GM18507 (cell line): Measurements from ENCODE around the gene L3MBTL1.
A peak's percentile ranks its signal among the peaks of the same experiment; 100 is the strongest.

ENCODE experiments used
- DNase-seq: peaks from one replicate; pipeline ENCODE4 v3.0.0; 2011; ENCODE audit warnings: low read depth; ENCODE audit not compliant: insufficient read length; ENCODE audit errors: extremely low spot score
- FAIRE-seq: peaks from 2 replicates; lab custom pipeline; 2011; peaks lifted over from hg19 to GRCh38; lab: Jason Lieb, UNC

The L3MBTL1 gene

DNA sequence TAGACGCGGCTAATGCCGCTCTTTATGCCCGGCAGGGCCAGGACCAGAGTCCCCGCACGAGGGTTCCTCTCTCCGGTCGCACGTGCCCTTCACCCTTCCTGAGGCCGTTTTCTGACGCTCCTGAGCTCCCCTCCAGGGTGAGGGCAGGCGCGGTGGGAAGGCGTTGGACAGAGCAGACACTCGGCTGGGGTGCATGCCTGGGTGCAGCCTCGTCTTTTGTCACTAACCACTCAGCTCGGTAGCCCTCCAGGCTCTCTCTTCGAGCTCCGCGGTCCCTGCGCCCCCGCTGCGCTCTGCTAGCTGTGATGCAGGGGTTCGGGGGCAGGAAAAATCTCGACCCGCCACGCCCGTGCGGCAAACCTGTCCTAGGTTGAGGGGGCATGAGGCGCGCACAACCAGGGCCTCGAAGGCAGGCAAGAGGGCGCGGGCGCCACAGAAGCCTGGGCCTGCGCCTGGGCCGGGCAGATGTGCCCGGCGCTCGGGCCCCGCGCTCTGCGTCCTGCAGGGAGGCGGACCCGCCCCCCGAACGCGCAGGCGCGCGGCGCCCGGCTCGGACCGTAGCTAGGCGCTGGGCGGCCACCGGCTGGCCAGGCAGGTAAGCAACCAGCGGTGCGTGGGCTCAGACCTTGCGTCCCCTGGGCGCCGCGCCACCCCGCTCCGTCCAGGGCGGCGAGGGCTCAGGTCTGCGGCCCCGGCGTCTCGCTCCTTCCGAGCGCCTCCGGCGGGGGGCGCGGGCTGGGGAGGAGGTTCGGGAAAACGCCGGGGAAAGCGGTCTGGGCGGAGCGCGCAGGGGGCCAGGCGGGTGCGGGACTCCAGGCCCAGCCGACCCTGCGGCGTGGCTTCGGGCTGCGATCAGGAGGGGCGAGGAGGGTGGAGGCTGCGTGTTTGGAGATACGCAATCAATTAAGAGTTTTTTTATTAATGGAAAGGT is at the start of gene L3MBTL1:
Gene L3MBTL1, plus strand, starts transcription at position 548 of the 931 bp plus-strand sequence. CDS start 5,807 bp downstream, outside the sequence.
- FAIRE-seq = no peak
- DNase-seq = no peak

DNA sequence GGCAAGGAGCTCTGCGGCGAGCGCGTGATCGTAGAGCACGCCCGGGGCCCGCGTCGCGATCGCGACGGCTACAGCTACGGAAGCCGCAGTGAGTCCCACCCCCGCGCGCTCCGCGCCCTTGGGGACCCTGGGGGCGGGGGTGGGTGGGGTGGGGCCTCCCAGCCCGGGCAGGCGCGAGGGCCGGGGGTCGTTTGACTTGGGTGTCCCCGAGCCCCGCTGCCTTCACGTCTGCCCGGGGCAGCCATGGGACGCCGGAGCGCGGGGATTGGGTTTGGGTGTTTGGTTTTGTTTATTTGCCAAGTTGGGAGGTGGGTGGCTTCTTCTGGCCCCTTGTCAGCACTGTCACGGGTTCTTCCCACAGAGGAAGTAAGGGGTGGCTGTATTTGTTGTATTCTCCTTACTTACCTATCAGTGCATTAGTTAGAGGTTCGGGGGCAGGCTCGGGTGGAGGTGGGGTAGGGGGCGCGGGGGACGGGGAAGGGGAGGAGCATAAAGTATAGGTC is 49.0 kb upstream of the L3MBTL1 start:
- DNase-seq = no peak
- no peak for FAIRE-seq

DNA sequence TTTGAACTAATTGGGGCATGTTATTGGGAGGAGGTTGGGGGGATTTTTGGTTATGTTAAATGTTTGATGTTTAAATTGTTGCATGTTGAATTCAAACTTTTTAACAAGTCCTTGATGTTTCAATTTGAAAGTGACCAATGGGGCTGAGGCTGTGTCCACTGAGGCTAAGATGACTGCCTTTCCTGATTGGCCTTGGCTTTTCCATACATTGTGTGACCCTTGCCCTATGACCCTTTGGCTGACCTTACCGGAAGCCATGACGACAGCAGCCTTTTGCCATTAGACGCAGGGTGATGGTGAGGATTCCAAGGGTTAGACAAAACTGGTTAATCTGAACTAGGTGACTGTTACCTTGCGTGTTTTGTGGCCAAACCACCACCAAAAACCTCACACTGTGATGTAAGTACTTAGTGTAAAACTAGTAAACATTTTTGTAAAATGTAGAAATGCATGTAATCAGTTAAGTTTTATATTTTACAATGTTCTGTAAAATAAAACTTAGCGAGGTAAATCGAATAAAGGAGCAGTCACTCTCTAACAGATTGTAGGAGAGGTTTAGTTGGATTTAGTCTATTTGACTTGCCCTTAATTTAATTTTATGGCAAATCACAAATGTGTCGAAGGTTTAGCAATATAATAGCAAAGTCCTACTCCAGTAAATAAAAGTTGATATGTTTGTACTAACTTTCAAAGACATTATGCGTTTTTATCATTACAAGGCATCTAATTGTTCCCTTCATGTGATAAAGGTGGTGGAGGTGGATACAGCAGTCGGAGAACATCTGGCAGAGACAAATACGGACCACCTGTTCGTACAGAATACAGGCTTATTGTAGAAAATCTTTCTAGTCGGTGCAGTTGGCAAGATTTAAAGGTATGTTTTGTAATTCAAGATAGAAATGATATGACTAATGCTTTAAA is 48.2 kb upstream of the L3MBTL1 start:
- DNase-seq = no peak
- FAIRE-seq = no peak

DNA sequence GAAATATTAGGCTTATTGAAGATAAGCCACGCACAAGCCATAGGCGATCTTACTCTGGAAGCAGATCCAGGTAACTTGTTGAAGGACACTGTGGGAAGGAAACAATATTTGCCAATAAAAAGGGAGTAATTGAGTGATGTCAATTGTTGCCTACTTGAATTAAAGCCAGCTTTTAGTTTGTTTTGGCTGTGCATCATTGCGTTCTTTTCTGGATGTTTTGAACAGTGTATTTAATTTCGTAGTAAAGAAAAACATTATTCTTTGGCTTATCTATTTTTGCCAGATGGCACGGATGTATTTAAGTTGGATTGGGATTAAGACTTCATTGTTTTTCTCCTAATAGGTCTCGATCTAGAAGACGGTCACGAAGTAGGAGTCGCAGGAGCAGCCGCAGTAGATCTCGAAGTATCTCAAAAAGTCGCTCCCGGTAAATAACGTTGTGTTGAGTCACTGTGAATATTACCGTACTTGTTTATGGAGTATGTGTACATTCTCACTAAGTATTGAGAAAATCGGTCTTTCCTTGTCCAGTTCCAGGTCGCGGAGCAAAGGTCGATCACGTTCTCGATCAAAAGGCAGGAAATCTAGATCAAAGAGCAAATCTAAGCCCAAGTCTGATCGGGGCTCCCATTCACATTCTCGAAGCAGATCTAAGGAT is 47.2 kb upstream of the L3MBTL1 start:
- DNase-seq (no peak), FAIRE-seq (no peak)

DNA sequence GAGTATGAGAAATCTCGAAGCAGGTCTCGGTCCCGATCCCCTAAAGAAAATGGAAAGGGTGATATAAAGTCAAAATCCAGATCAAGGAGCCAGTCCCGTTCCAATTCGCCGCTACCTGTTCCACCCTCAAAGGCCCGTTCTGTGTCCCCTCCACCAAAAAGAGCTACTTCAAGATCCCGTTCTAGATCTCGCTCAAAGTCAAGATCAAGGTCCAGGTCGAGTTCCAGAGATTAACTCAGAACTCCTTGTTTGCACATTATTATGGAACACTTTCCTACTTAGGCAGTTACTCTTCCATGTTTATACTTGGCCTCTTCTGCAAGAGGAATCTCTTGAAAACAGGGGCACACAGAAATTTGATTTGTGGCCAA is 46.7 kb upstream of the L3MBTL1 start:
- FAIRE-seq (no peak), DNase-seq (no peak)

DNA sequence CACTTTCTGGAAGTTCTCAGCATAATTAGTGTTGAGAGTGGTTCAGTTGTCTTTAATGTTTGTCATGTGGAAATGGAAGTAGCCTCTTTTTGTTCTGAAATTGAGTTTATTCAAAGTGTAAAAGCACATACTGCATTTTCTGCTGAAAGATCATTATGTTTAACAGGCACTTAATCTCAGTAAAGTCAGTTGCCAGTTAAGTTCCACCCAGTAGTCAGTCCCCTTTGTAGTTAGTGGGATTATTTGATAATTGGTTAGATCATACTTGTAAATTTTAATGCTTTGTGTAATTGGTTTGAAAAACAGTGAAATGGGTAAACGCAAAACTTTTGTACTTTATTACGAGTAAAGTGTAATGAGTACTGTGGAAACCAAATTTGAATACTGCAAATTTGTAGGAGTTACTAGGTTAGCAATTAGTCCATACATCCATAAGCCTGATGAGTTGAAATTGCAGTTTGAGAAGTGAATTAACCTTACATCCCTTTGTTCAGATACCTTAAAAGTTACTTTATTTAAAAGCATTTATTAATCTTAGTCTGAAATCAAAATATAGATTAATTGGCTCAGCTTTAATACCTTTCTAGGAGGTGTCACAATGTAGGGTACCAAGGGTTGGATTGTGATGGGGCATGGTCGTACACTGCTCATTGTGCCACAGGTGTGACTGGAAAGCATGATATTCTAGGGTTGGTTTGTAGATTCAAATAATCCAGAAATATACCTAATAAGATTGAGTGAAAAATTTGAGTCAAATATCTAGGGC is 45.4 kb upstream of the L3MBTL1 start:
- no peak for DNase-seq
- FAIRE-seq = no peak

DNA sequence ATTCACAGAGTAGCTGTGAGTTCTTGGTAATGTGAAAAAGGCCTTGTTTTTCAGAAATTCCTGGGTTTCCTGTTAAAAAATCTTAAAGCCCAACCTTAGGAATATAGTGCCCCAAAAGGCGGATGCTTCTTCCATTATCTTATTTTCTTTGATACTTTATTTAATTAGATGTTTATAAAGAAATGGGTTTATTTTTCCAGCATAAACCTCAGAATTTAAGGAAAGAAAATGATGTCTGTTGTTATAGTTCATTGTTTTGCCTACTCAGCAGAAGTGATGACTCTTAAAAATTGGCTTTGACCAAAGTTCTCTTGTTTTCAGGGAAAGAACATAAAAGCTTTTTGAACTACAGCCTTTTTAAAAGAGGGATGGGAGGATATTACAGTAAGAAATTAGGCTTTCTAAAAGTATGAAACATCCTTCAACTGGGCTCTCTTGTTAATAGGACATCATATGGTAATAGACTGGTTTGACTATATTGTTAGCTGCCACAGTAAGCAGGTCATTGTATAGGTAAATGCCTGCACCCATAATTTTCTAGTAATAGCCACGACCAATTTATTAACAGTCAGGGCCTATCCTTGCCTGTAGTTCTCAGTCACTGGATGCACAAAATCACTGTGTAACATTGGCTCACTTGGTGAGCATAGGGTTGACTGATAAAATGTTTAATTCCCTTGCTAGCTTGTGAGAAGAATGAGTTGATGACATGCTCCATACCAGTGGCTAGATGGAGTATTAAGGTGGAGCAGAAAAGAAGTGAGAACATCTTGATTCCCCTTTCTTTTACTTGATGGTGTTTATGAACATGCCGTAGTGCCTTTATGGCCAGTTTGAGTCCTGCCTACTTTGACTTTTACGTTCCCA is 44.6 kb upstream of the L3MBTL1 start:
- no peak for FAIRE-seq

DNA sequence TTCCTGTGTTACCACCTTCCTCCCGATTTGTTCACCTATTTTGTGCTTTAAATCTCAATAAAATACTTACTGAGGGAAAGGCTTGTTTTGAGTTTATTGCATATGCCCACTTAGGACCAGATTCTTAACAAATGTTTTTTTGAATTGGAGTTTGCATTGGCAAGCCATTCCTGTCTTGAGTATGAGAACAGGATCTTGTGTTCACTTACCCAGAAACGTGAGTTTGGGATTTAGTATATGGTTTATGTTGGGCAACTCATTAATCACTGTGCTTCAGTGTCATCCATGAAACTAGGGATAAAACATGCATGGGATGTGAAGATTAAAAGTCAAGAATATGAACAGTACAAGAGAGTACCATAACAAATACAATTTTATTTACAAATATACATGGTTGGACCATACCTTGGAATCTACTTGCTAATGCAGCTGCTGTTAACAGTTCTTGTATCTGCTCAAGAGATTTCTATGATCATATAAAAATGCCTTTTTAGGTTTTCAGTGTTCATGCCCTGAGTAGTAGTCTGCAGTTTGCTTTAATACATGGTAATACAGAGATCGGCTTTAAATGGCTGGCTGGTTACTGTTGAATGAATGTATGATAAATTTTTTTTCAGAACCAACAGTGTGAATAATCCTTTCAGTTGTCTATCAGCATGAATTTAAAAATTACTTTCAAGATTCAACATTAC is 43.8 kb upstream of the L3MBTL1 start:
- FAIRE-seq (no peak), DNase-seq (no peak)

More for the DNA sequence above, 44.6 kb upstream of the L3MBTL1 start:
- no peak for DNase-seq

DNA sequence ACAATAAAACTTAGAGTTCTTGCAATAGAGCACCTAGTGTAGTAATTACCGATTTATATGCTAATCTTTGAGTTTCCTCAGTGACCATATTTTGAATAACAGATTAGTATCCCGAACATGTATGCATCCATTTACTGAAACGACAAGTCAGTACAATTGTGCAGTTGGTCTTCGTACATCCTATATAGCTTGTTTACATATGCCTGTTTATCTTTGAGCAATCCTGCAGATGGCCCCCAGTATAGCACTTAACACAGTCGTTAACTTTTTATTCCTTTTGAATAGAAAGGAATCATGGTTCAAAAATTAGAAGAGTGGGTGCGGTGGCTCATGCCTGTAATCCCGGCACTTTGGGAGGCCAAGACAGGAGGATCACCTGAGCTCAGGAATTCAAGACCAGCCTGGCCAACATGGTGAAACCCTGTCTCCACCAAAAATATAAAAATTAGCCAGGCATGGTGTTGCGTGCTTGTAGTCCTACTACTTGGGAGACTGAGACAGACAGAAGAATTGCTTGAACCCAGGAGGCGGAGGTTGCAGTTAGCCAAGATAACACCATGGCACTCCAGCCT is 43.2 kb upstream of the L3MBTL1 start:
- FAIRE-seq = no peak
- DNase-seq = no peak

DNA sequence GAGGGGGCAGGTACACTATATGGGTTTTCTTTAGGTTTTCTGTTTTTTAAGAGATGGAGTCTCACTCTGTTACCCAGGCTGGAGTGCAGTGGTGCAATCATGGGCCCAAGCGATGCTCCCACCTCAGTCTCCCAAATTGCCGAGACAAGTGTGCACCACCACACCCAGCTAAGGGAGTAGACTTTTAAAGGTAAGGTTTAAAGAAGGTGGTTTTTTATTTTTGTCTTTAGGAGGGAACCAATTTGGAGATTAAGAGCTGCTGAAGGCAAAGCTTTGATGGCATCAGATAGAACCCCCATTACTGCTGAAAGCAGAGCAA is 41.9 kb upstream of the L3MBTL1 start:
- FAIRE-seq = no peak

DNA sequence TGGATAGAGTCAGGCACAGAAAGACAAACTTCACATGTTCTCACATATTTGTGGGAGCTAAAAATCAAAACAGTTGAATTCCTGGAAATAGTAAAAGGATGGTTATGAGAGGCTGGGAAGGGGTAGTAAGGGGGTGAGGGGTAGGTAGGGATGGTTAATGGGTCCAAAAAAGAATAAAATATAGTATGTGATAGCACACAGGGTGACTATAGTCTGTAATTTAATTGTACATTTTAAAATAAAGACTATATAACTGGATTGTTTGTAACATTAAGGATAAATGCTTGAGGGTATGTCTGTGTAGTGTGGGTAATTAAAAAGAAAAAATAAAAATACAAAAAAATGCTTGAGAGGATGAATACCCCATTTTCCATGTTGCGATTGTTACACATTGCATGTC is 39.9 kb upstream of the L3MBTL1 start:
- FAIRE-seq (no peak), DNase-seq (no peak)

More for the DNA sequence above, 41.9 kb upstream of the L3MBTL1 start:
- DNase-seq = no peak

DNA sequence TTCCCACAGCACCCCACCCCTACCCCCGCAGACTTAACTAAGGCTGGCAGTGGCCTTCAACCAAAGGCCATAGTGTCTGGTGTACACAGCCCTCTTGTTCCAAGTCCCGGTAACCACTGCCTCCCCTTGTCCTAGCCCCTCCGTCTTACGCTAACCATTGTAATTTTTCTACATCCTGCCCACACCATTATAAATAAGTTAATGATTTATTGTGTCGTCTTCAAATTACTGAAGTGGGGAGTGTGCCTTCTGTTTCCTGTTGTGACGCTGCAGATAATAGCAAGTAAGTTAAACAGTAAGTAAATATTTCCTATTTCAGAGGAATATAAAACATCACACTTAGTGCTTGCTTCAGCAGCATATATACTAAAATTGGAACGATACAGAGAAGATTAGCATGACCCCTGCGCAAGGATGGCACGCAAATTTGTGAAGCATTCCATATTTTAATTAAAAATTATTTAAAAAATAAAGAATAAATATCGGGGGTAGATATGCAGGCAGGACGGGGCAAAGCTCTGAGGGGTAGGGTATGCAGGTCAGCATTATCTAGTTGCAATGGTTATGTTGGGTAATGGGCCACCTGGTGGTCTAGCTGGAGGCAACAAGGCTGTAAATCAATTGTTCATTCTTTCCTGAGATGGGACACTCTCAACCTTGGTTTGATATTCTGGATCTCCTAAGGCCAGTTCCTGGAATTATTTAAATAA is 34.7 kb upstream of the L3MBTL1 start:
- DNase-seq (no peak), FAIRE-seq (no peak)

DNA sequence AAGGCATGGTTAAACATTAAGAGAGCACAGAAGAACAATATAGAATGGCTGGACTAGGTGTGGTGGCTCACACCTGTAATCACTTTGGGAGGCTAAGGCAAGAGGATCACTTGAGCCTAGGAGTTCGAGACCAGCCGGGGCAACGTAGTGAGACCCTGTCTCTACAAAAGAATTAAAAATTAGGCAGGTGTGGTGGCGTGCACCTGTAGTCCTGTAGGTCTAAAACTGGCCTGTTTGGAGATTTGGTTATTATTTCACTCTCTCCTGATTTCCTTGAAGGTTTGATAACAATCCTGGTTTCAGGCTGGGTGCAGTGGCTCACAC is 34.2 kb upstream of the L3MBTL1 start:
- FAIRE-seq (no peak), DNase-seq (no peak)

DNA sequence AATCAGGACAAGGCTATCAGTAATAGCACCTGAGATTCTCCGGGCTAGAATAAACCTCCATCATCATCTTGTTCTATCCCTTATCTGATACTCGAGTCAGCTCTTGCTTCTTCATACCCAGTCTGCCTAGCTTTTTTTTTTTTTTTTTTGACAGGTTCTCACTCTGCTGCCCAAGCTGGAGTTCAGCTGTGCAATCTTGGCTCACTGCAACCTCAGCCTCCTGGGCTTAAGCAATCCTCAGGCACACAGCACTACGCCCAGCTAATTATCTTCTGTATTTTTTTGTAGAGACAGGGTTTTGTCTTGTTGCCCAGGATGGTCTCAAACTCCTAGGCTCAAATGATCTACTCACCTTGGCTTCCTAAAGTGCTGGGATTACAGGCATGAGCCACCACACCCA is 30.3 kb upstream of the L3MBTL1 start:
- DNase-seq (no peak), FAIRE-seq (no peak)

DNA sequence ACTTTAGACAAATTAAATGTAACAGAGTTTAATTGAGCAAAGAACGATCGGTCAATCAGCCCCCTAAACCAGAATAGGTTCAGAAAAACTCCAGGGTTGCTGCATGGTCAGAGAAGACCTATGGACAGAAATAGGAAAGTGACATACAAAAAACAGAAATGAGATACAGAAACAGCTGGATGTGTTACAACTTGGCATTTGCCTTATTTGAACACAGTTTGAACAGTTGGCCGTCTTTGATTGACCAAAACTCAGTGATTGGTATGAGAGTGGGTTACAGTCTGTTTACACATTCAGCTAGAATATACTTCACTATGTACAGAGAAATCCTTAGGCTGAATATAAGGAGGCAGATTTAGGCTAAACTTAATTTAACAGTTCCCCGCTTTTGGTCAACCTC is 29.9 kb upstream of the L3MBTL1 start:
- DNase-seq (no peak), FAIRE-seq (no peak)

DNA sequence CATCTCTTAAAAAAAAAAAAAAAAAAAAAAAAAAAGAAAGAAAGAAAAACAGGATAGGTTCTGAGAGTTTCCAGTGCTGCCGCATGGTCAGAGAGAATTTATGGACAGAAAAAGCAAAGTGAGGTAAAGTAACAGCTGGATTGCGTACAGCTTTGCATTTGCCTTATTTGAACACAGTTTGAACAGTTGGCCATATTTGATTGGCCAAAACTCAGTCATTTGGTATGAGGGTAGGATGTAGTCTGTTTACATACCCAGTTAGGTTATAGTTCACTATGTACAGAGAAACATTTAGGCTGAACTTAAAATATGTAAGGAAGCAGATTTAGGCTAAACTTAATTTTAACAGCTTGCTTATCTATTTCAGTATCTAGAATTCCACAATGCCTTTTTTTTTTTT is 17.5 kb upstream of the L3MBTL1 start:
- no peak for DNase-seq
- no peak for FAIRE-seq

DNA sequence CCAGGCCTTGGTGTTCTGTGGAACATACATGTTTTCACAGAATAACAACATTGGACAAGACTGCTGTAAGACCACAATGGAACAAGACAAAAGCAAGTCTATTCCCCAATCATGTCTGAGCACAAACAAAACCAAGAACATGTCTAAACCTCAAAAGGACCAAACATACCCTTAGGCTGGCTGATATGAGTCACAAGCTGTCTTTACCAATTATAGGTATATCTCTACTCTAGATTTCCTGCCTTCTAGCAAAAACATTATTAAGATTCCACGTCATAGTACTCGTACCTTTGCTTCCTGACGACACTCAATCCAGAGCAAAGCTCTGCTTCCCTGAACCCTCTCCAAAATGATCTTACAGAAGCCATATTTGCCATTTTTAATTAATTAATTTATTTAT is 15.4 kb upstream of the L3MBTL1 start:
- no peak for DNase-seq
- FAIRE-seq = peak; percentile 46
